Body of pancreas (tissue), 4 donors: ENCODE measurements around the gene TICAM2. TPM values are rescaled to one million over a fixed set of nuclear protein-coding genes. Genes with fewer than 3 reads are reported as not detected.

ENCODE experiments used
- ATAC-seq: fragments of 150-250 bp; one replicate; pipeline ENCODE4 v1.9.1; 2016
- DNase-seq, 4 donors: peaks; one replicate each; pipeline ENCODE4 v3.0.0-alpha.2; 2019
- H3K27ac ChIP-seq, 4 donors: fragments of 200-600 bp; sonication (generic); 1 replicate in 3 of 4; 2 replicates in 1 of 4; pipeline versions ENCODE4 v1.5.1 to v1.6.1; 2016 to 2019; ENCODE audit warnings: mild to moderate bottlenecking in 1 of 4, mixed read lengths in 1 of 4, moderate library complexity in 1 of 4
- H3K27me3 ChIP-seq, 2 donors: fragments of 200-600 bp; sonication (generic); one replicate each; pipeline ENCODE4 v1.6.0; 2016; ENCODE audit warnings: mild to moderate bottlenecking in 1 of 2
- H3K36me3 ChIP-seq, 2 donors: fragments of 200-600 bp; sonication (generic); replicated peaks in 1 of 2; 2 replicates each; pipeline ENCODE4 v1.5.1; 2016; ENCODE audit warnings: low read depth in 2 of 2; ENCODE audit not compliant: insufficient read depth in 1 of 2
- H3K4me1 ChIP-seq: fragments of 200-600 bp; sonication (generic); one replicate; pipeline ENCODE4 v1.6.0; 2016
- H3K4me3 ChIP-seq, 2 donors: fragments of 200-600 bp; sonication (generic); 1 replicate in 1 of 2; 2 replicates in 1 of 2; pipeline ENCODE4 v1.5.1; 2016 to 2019
- H3K9me3 ChIP-seq, 3 donors: fragments of 200-600 bp; sonication (generic); 1 replicate in 2 of 3; 2 replicates in 1 of 3; pipeline ENCODE4 v1.5.1; 2016
- POLR2A ChIP-seq, 3 donors: fragments of 450-650 bp; IDR thresholded peaks; one replicate each; pipeline ENCODE4 v1.6.1; 2016; ENCODE audit warnings: antibody characterized with exemption in 3 of 3, mild to moderate bottlenecking in 2 of 3
- WGBS, 2 donors: methylation state at CpG; one replicate each; pipeline ENCODE4 v1.1.5; 2017; 5-methylcytosine and 5-hydroxymethylcytosine counted together
- intact Hi-C: fragments of 100-400 bp; cut with DNase I; formaldehyde crosslinking; loops from one replicate; pipeline ENCODE4 v1.15.1; 2023
- total RNA-seq, 2 donors: library from RNA; depleted of rRNA; stranded (reverse); fragments of >200 nt; gene quantifications; one replicate each; pipeline ENCODE4 v1.1.0, GENCODE V29; 2016
- TF ChIP-seq, protein P1 (sequence below), 7 experiments: fragments of 450-650 bp in 4 of 7; fragments of 200-600 bp in 3 of 7; sonication (generic) in 3 of 7; IDR thresholded peaks; one replicate each; pipeline ENCODE4 v1.5.1; 2016 to 2019; ENCODE audit warnings: antibody characterized with exemption in 7 of 7

The TICAM2 gene
- total RNA-seq, 2 donors from 2014 or later, result 0.52 to 1.6 TPM

DNA sequence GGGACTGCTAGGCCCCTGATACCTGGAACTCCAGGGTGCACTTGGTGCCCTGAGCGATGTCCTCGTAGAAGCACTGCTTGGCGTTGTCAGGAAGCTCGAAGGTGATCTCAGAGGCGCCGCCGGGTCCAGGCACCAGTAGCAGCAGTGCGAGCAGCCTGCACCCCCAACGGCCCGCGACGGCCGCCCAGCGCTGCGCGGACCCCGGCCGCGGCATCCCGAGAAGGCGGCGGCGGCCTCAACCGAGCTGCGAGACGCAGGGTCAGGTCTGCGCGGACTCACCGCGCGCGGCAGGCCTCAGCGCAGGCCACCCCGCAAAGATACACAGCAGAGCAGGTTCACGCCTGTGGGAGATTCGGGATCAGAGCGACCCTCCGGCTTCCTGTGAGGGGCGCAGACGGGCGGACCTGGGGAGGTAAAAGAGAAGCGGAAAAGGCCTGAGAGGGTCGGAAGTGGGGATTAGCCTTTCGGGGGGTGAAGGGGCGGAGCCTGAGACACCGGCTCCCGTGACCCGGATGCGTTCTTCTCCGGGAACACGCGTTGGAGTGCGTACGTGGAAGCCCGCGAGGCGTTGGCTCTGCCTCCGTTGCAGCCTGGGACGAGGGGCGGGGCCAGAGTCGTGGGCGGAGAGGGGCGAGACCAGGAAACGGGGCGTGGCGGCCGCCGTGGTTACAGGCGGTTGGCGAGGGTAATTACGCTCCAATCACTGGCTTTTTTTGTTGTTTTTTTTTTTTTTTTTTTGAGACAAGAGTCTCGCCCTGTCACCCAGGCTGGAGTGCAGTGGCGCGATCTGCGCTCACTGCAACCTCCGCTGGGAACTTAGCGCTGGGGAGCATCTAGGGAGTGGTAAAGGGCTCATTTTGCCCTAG, 23.5 kb upstream of the TICAM2 start, which contains the start of gene TMED7:
TMED7 (minus strand) TSS at position 458 of the 866 bp plus-strand sequence; CDS start at position 214, 244 bp downstream.
- intact Hi-C loops, result no loop called here
- peak within 1 kb of the TSS; percentile 92 to 97 (median 95) for H3K27ac ChIP-seq
- no peaks in the 10 kb centered on the region for H3K36me3 ChIP-seq
- peak within 1 kb of the TSS; percentile 79 to 87 for H3K4me3 ChIP-seq
- peak; percentile 74 to 98 (median 97) for TF ChIP-seq POLR2A (IDR thresholded peaks at IDR 0.05)
- TF ChIP-seq, protein P1, sequence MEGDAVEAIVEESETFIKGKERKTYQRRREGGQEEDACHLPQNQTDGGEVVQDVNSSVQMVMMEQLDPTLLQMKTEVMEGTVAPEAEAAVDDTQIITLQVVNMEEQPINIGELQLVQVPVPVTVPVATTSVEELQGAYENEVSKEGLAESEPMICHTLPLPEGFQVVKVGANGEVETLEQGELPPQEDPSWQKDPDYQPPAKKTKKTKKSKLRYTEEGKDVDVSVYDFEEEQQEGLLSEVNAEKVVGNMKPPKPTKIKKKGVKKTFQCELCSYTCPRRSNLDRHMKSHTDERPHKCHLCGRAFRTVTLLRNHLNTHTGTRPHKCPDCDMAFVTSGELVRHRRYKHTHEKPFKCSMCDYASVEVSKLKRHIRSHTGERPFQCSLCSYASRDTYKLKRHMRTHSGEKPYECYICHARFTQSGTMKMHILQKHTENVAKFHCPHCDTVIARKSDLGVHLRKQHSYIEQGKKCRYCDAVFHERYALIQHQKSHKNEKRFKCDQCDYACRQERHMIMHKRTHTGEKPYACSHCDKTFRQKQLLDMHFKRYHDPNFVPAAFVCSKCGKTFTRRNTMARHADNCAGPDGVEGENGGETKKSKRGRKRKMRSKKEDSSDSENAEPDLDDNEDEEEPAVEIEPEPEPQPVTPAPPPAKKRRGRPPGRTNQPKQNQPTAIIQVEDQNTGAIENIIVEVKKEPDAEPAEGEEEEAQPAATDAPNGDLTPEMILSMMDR (IDR thresholded peaks at IDR 0.05), result peak in 4 of 7 experiments; percentile 4 to 62 (median 25)
- ATAC-seq, result peak; percentile 98
- peaks cover 35% of the 10 kb centered on the region for H3K4me1 ChIP-seq
- peak; percentile 100 for DNase-seq
- WGBS, 2 donors, result 0% methylated on average over 34 to 65 of the region's 77 CpGs
- H3K9me3 ChIP-seq, result no peaks in the 10 kb centered on the region
- H3K27me3 ChIP-seq, result no peaks in the 10 kb centered on the region

- ATAC-seq (no peak), DNase-seq (no peak)
- peaks cover 35% of the 10 kb centered on the region for H3K4me1 ChIP-seq
- H3K4me3 ChIP-seq, result peak overlapping the region; percentile 79 to 87
- TF ChIP-seq, protein P1 (IDR thresholded peaks at IDR 0.05), result no peak
- no peak for TF ChIP-seq POLR2A (IDR thresholded peaks at IDR 0.05)
- H3K9me3 ChIP-seq, result no peaks in the 10 kb centered on the region
- peaks cover 0 to 3% of the 10 kb centered on the region in 2 donors for H3K36me3 ChIP-seq
- peak overlapping the region; percentile 92 to 97 (median 95) for H3K27ac ChIP-seq
- 11 to 18% methylated on average over 3 of the region's 3 CpGs for WGBS, 2 donors
- H3K27me3 ChIP-seq, result no peaks in the 10 kb centered on the region
- intact Hi-C loops, result no loop called here
Observed at GRCh38 chr5:115624994-115625393, 22.7 kb upstream of the TICAM2 start.

- TF ChIP-seq POLR2A (IDR thresholded peaks at IDR 0.05), result no peak
- TF ChIP-seq, protein P1 (IDR thresholded peaks at IDR 0.05), result no peak
- no peak for DNase-seq
- H3K9me3 ChIP-seq, result no peaks in the 10 kb centered on the region
- H3K36me3 ChIP-seq, result peaks cover 0 to 8% of the 10 kb centered on the region in 2 donors
- intact Hi-C loops, result no loop called here
- H3K27me3 ChIP-seq, result no peaks in the 10 kb centered on the region
- ATAC-seq, result no peak
- H3K4me3 ChIP-seq, result peak overlapping the region in 1 of 2 donors; percentile 8
- H3K27ac ChIP-seq, result no peak overlapping the region
- peaks cover 35% of the 10 kb centered on the region for H3K4me1 ChIP-seq
- WGBS, 2 donors, result 18 to 20% methylated on average over 5 of the region's 5 CpGs
Observed at GRCh38 chr5:115623658-115624057, 21.4 kb upstream of the TICAM2 start.

DNA sequence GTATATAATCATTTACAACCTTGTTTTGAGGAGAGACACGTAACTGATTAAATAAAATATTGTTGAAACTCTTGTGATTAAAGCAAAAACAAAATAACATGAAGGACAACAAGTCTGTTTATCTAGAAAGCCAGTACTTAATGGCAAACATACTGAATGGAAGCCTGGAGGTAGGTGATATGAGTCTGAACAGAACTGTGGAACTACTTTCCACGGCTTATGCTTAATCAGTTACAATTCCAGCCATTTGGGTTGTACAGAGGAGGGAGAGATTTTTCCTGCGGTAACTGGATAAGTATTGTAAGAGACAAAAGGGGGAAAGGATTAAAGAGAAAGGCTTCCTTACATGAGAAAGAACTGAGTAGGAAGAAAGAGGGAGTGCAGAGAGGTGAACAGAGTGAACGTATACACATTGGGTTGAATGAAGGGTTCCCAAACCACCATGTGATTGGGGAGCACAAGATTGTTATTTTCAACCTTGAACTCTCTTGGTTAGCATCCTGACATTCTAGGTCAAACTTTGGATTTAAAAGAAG, 19.2 kb upstream of the TICAM2 start:
- Histone ChIP-seq H3K27me3 (no peaks in the 10 kb centered on the region), H3K36me3 (peaks cover 0 to 12% of the 10 kb centered on the region in 2 donors), H3K4me1 (peaks cover 39% of the 10 kb centered on the region), H3K27ac (no peak overlapping the region), H3K4me3 (no peak overlapping the region), H3K9me3 (no peaks in the 10 kb centered on the region)
- TF ChIP-seq, protein P1 (IDR thresholded peaks at IDR 0.05), result no peak
- no peak for TF ChIP-seq POLR2A (IDR thresholded peaks at IDR 0.05)
- no peak for ATAC-seq
- WGBS, 2 donors, result 33 to 38% methylated on average over 4 of the region's 4 CpGs
- intact Hi-C loops, result no loop called here
- no peak for DNase-seq
